HG03457 (cell line): ENCODE results near the gene LTBP3.
"Not testable (repeated sequence)": the region's sequence is repeated elsewhere in the genome, so short reads cannot be mapped to it uniquely, and the experiment has no call there.

Source experiments
- ATAC-seq: cut with Tn5 transposase; IDR thresholded peaks from one replicate; pipeline ENCODE4 v1.9.1; 2021; ENCODE audit warnings: moderate number of reproducible peaks; ENCODE audit not compliant: unreplicated experiment

The LTBP3 gene

GRCh38 chr11:65518941-65519549 lies 39.1 kb downstream of the LTBP3 start:
- ATAC-seq, result not testable (repeated sequence)

- ATAC-seq, result no peak
These were observed 41.8 kb downstream of the LTBP3 start for GRCh38 chr11:65516135-65516968.

DNA sequence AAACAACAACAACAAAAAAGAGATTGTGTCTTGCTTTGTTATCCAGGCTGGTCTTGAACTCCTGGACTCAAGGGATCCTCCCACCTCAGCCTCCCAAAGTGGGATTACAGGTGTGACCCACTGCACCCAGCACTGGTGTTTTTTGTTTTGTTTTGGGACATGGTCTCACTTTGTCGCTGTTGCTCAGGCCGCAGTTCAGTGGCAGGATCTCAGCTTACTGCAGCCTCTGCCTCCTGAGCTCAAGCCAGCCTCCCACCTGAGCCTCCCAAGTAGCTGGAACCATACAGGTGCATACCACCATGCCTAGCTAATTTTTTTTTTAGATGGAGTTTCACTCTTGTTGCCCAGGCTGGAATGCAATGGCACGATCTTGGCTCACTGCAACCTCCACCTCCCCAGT lies 45.8 kb downstream of the LTBP3 start:
- not testable (repeated sequence) for ATAC-seq

DNA sequence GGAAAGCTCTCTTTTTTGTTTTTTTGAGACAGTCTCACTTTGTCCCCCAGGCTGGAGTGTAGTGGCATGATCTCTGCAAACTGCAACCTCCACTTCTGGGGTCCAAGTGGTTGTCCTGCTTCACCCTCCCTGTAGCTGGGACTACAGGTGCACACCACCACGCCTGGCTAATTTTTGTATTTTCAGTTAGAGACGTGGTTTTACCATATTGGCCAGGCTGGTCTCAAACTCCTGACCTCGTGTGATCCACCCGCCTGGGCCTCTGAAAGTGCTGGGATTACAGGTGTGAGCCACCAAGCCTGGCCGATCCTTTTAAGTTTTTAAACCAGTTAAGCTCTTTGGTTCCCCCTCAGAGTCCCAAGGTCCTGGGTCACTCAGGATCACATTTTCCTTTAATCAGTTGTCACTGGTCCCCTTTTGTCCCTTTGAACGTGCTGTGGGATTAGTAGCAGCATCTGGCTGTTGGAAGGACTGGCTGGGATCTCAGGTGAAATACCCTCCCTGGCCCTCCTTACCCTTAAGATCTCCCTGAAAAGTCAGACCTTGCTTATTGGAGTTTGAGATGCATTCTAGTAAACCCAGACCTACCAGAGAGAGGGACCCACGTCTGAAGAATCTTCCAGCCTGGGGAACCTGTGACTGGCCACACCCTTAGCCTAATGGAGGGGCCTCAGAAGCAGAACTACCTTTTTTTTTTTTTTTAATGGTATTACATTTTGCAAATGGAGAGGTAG lies 51.2 kb downstream of the LTBP3 start:
- ATAC-seq, result peak; percentile 22

GRCh38 chr11:65506290-65506771 lies 51.8 kb downstream of the LTBP3 start:
- ATAC-seq, result no peak

- ATAC-seq, result no peak
These were observed 52.5 kb downstream of the LTBP3 start for GRCh38 chr11:65505466-65506289.

DNA sequence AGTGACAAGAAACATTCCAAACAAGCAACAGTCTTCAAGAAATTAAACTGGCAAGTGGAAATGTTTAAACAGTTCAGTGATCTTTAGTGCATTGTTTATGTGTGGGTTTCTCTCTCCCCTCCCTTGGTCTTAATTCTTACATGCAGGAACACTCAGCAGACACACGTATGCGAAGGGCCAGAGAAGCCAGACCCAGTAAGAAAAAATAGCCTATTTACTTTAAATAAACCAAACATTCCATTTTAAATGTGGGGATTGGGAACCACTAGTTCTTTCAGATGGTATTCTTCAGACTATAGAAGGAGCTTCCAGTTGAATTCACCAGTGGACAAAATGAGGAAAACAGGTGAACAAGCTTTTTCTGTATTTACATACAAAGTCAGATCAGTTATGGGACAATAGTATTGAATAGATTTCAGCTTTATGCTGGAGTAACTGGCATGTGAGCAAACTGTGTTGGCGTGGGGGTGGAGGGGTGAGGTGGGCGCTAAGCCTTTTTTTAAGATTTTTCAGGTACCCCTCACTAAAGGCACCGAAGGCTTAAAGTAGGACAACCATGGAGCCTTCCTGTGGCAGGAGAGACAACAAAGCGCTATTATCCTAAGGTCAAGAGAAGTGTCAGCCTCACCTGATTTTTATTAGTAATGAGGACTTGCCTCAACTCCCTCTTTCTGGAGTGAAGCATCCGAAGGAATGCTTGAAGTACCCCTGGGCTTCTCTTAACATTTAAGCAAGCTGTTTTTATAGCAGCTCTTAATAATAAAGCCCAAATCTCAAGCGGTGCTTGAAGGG lies 53.3 kb downstream of the LTBP3 start:
- no peak for ATAC-seq

DNA sequence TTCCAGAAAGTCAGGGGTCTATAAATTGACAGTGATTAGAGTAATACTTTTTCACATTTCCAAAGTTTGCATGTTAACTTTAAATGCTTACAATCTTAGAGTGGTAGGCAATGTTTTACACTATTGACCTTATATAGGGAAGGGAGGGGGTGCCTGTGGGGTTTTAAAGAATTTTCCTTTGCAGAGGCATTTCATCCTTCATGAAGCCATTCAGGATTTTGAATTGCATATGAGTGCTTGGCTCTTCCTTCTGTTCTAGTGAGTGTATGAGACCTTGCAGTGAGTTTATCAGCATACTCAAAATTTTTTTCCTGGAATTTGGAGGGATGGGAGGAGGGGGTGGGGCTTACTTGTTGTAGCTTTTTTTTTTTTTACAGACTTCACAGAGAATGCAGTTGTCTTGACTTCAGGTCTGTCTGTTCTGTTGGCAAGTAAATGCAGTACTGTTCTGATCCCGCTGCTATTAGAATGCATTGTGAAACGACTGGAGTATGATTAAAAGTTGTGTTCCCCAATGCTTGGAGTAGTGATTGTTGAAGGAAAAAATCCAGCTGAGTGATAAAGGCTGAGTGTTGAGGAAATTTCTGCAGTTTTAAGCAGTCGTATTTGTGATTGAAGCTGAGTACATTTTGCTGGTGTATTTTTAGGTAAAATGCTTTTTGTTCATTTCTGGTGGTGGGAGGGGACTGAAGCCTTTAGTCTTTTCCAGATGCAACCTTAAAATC lies 54.0 kb downstream of the LTBP3 start:
- no peak for ATAC-seq

DNA sequence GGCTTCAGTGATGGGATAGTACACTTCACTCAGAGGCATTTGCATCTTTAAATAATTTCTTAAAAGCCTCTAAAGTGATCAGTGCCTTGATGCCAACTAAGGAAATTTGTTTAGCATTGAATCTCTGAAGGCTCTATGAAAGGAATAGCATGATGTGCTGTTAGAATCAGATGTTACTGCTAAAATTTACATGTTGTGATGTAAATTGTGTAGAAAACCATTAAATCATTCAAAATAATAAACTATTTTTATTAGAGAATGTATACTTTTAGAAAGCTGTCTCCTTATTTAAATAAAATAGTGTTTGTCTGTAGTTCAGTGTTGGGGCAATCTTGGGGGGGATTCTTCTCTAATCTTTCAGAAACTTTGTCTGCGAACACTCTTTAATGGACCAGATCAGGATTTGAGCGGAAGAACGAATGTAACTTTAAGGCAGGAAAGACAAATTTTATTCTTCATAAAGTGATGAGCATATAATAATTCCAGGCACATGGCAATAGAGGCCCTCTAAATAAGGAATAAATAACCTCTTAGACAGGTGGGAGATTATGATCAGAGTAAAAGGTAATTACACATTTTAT lies 54.7 kb downstream of the LTBP3 start:
- ATAC-seq, result no peak

DNA sequence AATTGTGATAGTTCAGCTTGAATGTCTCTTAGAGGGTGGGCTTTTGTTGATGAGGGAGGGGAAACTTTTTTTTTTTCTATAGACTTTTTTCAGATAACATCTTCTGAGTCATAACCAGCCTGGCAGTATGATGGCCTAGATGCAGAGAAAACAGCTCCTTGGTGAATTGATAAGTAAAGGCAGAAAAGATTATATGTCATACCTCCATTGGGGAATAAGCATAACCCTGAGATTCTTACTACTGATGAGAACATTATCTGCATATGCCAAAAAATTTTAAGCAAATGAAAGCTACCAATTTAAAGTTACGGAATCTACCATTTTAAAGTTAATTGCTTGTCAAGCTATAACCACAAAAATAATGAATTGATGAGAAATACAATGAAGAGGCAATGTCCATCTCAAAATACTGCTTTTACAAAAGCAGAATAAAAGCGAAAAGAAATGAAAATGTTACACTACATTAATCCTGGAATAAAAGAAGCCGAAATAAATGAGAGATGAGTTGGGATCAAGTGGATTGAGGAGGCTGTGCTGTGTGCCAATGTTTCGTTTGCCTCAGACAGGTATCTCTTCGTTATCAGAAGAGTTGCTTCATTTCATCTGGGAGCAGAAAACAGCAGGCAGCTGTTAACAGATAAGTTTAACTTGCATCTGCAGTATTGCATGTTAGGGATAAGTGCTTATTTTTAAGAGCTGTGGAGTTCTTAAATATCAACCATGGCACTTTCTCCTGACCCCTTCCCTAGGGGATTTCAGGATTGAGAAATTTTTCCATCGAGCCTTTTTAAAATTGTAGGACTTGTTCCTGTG lies 55.4 kb downstream of the LTBP3 start:
- ATAC-seq, result no peak

DNA sequence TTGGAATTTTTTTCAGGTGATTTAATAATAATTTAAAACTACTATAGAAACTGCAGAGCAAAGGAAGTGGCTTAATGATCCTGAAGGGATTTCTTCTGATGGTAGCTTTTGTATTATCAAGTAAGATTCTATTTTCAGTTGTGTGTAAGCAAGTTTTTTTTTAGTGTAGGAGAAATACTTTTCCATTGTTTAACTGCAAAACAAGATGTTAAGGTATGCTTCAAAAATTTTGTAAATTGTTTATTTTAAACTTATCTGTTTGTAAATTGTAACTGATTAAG lies 55.9 kb downstream of the LTBP3 start:
- ATAC-seq, result no peak

DNA sequence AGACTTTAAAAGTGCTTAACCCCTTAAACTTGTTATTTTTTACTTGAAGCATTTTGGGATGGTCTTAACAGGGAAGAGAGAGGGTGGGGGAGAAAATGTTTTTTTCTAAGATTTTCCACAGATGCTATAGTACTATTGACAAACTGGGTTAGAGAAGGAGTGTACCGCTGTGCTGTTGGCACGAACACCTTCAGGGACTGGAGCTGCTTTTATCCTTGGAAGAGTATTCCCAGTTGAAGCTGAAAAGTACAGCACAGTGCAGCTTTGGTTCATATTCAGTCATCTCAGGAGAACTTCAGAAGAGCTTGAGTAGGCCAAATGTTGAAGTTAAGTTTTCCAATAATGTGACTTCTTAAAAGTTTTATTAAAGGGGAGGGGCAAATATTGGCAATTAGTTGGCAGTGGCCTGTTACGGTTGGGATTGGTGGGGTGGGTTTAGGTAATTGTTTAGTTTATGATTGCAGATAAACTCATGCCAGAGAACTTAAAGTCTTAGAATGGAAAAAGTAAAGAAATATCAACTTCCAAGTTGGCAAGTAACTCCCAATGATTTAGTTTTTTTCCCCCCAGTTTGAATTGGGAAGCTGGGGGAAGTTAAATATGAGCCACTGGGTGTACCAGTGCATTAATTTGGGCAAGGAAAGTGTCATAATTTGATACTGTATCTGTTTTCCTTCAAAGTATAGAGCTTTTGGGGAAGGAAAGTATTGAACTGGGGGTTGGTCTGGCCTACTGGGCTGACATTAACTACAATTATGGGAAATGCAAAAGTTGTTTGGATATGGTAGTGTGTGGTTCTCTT lies 56.5 kb downstream of the LTBP3 start:
- ATAC-seq, result no peak

DNA sequence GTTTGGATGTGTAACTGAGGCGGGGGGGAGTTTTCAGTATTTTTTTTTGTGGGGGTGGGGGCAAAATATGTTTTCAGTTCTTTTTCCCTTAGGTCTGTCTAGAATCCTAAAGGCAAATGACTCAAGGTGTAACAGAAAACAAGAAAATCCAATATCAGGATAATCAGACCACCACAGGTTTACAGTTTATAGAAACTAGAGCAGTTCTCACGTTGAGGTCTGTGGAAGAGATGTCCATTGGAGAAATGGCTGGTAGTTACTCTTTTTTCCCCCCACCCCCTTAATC lies 57.0 kb downstream of the LTBP3 start:
- no peak for ATAC-seq

GRCh38 chr11:65500387-65501185 lies 57.6 kb downstream of the LTBP3 start:
- ATAC-seq, result no peak

DNA sequence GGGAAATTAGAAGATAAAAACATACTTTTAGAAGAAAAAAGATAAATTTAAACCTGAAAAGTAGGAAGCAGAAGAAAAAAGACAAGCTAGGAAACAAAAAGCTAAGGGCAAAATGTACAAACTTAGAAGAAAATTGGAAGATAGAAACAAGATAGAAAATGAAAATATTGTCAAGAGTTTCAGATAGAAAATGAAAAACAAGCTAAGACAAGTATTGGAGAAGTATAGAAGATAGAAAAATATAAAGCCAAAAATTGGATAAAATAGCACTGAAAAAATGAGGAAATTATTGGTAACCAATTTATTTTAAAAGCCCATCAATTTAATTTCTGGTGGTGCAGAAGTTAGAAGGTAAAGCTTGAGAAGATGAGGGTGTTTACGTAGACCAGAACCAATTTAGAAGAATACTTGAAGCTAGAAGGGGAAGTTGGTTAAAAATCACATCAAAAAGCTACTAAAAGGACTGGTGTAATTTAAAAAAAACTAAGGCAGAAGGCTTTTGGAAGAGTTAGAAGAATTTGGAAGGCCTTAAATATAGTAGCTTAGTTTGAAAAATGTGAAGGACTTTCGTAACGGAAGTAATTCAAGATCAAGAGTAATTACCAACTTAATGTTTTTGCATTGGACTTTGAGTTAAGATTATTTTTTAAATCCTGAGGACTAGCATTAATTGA lies 58.3 kb downstream of the LTBP3 start:
- ATAC-seq, result no peak

GRCh38 chr11:65498977-65499712 lies 59.0 kb downstream of the LTBP3 start, which contains the start of gene MALAT1:
Gene MALAT1, plus strand, starts transcription at chr11:65499045.
- ATAC-seq, result peak; percentile 44
